ENCODE results near the gene ZNF584.

DNA sequence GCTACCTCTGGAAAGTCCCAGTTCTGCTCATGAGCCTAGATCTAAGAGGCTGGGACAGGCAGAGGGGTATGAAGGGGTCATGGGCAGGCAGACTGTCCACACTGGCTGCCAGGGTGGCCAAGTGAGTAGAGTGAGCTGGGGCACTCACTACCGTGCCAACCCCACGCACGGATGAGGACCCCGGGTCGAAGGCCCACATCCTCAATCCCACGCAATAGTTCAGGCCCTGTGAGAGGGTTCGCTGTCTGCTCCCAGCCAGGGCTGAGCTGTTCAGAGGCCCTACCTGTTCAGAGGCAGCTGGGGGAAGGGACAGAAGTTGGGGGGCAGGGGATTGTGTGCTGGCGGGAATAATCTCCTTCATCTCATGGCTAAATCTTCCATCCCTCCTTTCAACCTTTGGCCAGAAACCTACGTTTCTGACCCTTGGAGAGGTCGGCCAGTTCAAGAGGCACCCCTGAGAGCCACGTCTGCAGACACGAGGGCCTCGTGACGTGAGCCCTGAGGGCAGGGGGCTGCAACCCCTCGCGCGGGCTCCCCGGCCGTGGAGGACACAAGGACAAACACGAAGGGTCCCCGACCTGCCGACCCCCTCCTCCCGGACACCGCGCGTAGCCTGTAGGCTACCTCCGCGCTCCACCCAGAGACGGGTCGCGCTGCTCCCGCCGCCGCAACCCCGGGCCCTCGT lies 22.4 kb upstream of the ZNF584 start:
- TF ChIP-seq EZH2phosphoT487 (IDR thresholded peaks at IDR 0.05; ENCODE audit: low read length) (no peak), CTCF (IDR thresholded peaks at IDR 0.05; ENCODE audit: low read length) (no peak)
